WTC11 (cell line): ENCODE measurements around the gene MAP7D3. TPM values are rescaled to one million over a fixed set of nuclear protein-coding genes. Genes with fewer than 3 reads are reported as not detected.

ENCODE experiments used
- ATAC-seq: fragments of 200-7000 bp; cut with Tn5 transposase; 2 replicates; pipeline ENCODE4 v1.10.0; 2021; ENCODE audit warnings: mild to moderate bottlenecking, moderate library complexity
- CTCF ChIA-PET: fragments of 300-600 bp; sonication (Branson Sonifier 250); formaldehyde crosslinking; loops from one replicate; lab custom pipeline; 2021; ENCODE audit warnings: antibody characterized with exemption; lab: Charles Lee
- POLR2A ChIA-PET: fragments of 350-600 bp; sonication (Branson Sonifier 250); formaldehyde crosslinking; loops from one replicate; lab custom pipeline; 2021; ENCODE audit warnings: antibody characterized with exemption; lab: Charles Lee
- DNase-seq: peaks from one replicate; pipeline ENCODE4 v3.0.0; 2021; ENCODE audit warnings: low spot score
- H3K27ac Mint-ChIP-seq: 2 replicates; pipeline ENCODE4 v1.8.0; 2021; ENCODE audit warnings: mixed read lengths
- H3K27me3 Mint-ChIP-seq: 2 replicates; pipeline ENCODE4 v1.8.0; 2021; ENCODE audit warnings: low read depth, mild to moderate bottlenecking, moderate library complexity, mixed read lengths
- H3K36me3 Mint-ChIP-seq: 2 replicates; pipeline ENCODE4 v1.8.0; 2021; ENCODE audit warnings: mixed read lengths
- H3K4me1 Mint-ChIP-seq: 2 replicates; pipeline ENCODE4 v1.8.0; 2022; ENCODE audit warnings: mixed read lengths
- H3K4me3 Mint-ChIP-seq: 2 replicates; pipeline ENCODE4 v1.8.0; 2021; ENCODE audit warnings: mild to moderate bottlenecking, moderate library complexity, mixed read lengths
- H3K9me3 Mint-ChIP-seq: 2 replicates; pipeline ENCODE4 v1.8.0; 2021; ENCODE audit warnings: mixed read lengths
- CBFB ChIP-seq: sonication (generic); formaldehyde crosslinking; IDR thresholded peaks from 2 replicates; pipeline ENCODE4 v1.8.1; 2022; ENCODE audit warnings: mild to moderate bottlenecking, low read depth, missing genetic modification reagents
- EMX1 ChIP-seq: fragments of 250-450 bp; sonication (Bioruptor Pico); IDR thresholded peaks from 2 replicates; pipeline ENCODE4 v1.8.0; 2021; ENCODE audit warnings: mild to moderate bottlenecking
- FOXK1 ChIP-seq: sonication (generic); formaldehyde crosslinking; IDR thresholded peaks from 2 replicates; pipeline ENCODE4 v1.8.0; 2022; ENCODE audit warnings: mild to moderate bottlenecking, moderate library complexity, missing genetic modification reagents
- HMGA2 ChIP-seq: fragments of 250-450 bp; sonication (Bioruptor Pico); IDR thresholded peaks from 2 replicates; pipeline ENCODE4 v1.4.0; 2021; ENCODE audit warnings: mild to moderate bottlenecking, moderate library complexity
- NFATC4 ChIP-seq: fragments of 250-450 bp; sonication (Bioruptor Pico); IDR thresholded peaks from 2 replicates; pipeline ENCODE4 v1.9.0; 2021; ENCODE audit warnings: mild to moderate bottlenecking
- NFE2L1 ChIP-seq: sonication (generic); formaldehyde crosslinking; IDR thresholded peaks from 2 replicates; pipeline ENCODE4 v1.8.1; 2023; ENCODE audit warnings: missing genetic modification reagents
- ZNF138 ChIP-seq: sonication (generic); formaldehyde crosslinking; conservative IDR thresholded peaks from 2 replicates; pipeline ENCODE4 v1.8.1; 2022; ENCODE audit warnings: mild to moderate bottlenecking, moderate library complexity, missing genetic modification reagents
- total RNA-seq: library from RNA; stranded (reverse); gene quantifications from 3 replicates; pipeline ENCODE4 v1.2.3, GENCODE V29; 2021
- TF ChIP-seq, protein P1 (sequence below): sonication (generic); formaldehyde crosslinking; conservative IDR thresholded peaks from 2 replicates; pipeline ENCODE4 v1.8.1; 2023; ENCODE audit warnings: mild to moderate bottlenecking, low read depth, missing genetic modification reagents, moderate library complexity
- TF ChIP-seq, protein P2 (sequence below): fragments of 200-600 bp; IDR thresholded peaks from 2 replicates; pipeline ENCODE4 v1.8.0; 2022; ENCODE audit warnings: antibody characterized with exemption
- TF ChIP-seq, protein P3 (sequence below): sonication (generic); formaldehyde crosslinking; IDR thresholded peaks from 2 replicates; pipeline ENCODE4 v1.8.1; 2023; ENCODE audit warnings: mild to moderate bottlenecking, moderate library complexity, missing genetic modification reagents
- TF ChIP-seq, protein P4 (sequence below): sonication (generic); formaldehyde crosslinking; IDR thresholded peaks from 2 replicates; pipeline ENCODE4 v1.8.0; 2022; ENCODE audit warnings: mild to moderate bottlenecking, missing genetic modification reagents
- TF ChIP-seq, protein P5 (sequence below): sonication (generic); formaldehyde crosslinking; IDR thresholded peaks from 2 replicates; pipeline ENCODE4 v1.8.1; 2023; ENCODE audit warnings: mild to moderate bottlenecking, missing genetic modification reagents
- TF ChIP-seq, protein P6 (sequence below): sonication (generic); formaldehyde crosslinking; conservative IDR thresholded peaks from 2 replicates; pipeline ENCODE4 v1.8.1; 2022; ENCODE audit warnings: mild to moderate bottlenecking, missing genetic modification reagents
- TF ChIP-seq, protein P7 (sequence below): fragments of 250-450 bp; sonication (Bioruptor Pico); IDR thresholded peaks from 2 replicates; pipeline ENCODE4 v1.9.0; 2021; ENCODE audit warnings: moderate library complexity, mild to moderate bottlenecking, inconsistent platforms, borderline replicate concordance

MAP7D3 gene
- total RNA-seq, 1 experiment from 2014 or later = 12.3 TPM

DNA sequence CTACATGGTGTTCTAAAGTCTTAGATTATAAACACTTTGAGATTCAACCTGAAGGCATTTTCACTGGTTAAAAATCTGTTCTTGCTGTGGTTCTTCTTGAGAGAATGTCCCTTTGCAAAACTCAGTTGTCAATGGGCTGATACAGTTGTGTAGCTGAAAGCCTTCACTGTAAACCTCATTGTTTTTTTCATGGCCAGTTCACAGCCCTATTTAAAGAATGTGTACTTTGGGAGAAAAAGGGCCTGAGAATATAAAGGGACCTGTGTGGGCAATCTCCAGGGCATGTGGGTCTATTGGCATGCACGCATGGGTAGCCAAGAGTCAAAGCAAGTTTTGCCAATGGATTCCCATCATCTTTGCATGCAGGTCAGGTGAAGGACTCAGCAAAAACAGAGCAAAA lies 7.8 kb upstream of the MAP7D3 start:
- H3K4me3 Mint-ChIP-seq = no peak overlapping the region
- ChIA-PET POLR2A (no interaction called here), CTCF (interaction anchor here (0.8 kb wide), 1 partner anchor 79 kb away, joined by 3 read pairs; no protein-coding TSS in a partner anchor)
- ATAC-seq (no peak), DNase-seq (no peak)
- H3K27me3 Mint-ChIP-seq = no peaks in the 10 kb centered on the region
- H3K4me1 Mint-ChIP-seq = peaks cover 13% of the 10 kb centered on the region
- no peaks in the 10 kb centered on the region for H3K36me3 Mint-ChIP-seq
- TF ChIP-seq ZNF138 (CRISPR knock-in tag) (no peak), HMGA2 (no peak), NFE2L1 (no peak)
- TF ChIP-seq, protein P1, sequence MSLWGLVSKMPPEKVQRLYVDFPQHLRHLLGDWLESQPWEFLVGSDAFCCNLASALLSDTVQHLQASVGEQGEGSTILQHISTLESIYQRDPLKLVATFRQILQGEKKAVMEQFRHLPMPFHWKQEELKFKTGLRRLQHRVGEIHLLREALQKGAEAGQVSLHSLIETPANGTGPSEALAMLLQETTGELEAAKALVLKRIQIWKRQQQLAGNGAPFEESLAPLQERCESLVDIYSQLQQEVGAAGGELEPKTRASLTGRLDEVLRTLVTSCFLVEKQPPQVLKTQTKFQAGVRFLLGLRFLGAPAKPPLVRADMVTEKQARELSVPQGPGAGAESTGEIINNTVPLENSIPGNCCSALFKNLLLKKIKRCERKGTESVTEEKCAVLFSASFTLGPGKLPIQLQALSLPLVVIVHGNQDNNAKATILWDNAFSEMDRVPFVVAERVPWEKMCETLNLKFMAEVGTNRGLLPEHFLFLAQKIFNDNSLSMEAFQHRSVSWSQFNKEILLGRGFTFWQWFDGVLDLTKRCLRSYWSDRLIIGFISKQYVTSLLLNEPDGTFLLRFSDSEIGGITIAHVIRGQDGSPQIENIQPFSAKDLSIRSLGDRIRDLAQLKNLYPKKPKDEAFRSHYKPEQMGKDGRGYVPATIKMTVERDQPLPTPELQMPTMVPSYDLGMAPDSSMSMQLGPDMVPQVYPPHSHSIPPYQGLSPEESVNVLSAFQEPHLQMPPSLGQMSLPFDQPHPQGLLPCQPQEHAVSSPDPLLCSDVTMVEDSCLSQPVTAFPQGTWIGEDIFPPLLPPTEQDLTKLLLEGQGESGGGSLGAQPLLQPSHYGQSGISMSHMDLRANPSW (CRISPR knock-in tag) = no peak
- TF ChIP-seq, protein P2, sequence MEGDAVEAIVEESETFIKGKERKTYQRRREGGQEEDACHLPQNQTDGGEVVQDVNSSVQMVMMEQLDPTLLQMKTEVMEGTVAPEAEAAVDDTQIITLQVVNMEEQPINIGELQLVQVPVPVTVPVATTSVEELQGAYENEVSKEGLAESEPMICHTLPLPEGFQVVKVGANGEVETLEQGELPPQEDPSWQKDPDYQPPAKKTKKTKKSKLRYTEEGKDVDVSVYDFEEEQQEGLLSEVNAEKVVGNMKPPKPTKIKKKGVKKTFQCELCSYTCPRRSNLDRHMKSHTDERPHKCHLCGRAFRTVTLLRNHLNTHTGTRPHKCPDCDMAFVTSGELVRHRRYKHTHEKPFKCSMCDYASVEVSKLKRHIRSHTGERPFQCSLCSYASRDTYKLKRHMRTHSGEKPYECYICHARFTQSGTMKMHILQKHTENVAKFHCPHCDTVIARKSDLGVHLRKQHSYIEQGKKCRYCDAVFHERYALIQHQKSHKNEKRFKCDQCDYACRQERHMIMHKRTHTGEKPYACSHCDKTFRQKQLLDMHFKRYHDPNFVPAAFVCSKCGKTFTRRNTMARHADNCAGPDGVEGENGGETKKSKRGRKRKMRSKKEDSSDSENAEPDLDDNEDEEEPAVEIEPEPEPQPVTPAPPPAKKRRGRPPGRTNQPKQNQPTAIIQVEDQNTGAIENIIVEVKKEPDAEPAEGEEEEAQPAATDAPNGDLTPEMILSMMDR = no peak
- no peaks in the 10 kb centered on the region for H3K9me3 Mint-ChIP-seq
- H3K27ac Mint-ChIP-seq = no peak overlapping the region

DNA sequence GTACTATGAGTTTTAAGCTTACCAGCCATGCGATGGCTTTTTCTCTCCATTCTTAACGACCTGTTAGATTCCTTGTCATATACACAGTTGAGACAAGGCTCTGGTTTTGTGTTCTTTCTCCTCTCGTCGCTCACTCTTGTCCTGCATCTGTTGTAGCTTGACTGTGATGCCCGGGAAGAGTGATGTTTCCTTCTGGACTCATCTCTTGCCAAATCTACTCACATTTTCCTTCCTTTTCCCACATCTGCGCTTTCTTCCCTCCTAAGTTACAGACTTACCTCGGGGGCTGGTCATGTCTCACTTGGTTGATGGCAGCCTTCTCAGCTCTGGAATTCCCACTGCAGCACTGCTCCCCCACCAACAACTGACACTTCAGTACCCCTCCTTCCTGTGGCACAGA lies 4.8 kb upstream of the MAP7D3 start:
- TF ChIP-seq, protein P3, sequence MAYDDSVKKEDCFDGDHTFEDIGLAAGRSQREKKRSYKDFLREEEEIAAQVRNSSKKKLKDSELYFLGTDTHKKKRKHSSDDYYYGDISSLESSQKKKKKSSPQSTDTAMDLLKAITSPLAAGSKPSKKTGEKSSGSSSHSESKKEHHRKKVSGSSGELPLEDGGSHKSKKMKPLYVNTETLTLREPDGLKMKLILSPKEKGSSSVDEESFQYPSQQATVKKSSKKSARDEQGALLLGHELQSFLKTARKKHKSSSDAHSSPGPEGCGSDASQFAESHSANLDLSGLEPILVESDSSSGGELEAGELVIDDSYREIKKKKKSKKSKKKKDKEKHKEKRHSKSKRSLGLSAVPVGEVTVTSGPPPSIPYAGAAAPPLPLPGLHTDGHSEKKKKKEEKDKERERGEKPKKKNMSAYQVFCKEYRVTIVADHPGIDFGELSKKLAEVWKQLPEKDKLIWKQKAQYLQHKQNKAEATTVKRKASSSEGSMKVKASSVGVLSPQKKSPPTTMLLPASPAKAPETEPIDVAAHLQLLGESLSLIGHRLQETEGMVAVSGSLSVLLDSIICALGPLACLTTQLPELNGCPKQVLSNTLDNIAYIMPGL (CRISPR knock-in tag) = no peak
- TF ChIP-seq, protein P4, sequence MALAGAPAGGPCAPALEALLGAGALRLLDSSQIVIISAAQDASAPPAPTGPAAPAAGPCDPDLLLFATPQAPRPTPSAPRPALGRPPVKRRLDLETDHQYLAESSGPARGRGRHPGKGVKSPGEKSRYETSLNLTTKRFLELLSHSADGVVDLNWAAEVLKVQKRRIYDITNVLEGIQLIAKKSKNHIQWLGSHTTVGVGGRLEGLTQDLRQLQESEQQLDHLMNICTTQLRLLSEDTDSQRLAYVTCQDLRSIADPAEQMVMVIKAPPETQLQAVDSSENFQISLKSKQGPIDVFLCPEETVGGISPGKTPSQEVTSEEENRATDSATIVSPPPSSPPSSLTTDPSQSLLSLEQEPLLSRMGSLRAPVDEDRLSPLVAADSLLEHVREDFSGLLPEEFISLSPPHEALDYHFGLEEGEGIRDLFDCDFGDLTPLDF (CRISPR knock-in tag) = no peak
- TF ChIP-seq, protein P5, sequence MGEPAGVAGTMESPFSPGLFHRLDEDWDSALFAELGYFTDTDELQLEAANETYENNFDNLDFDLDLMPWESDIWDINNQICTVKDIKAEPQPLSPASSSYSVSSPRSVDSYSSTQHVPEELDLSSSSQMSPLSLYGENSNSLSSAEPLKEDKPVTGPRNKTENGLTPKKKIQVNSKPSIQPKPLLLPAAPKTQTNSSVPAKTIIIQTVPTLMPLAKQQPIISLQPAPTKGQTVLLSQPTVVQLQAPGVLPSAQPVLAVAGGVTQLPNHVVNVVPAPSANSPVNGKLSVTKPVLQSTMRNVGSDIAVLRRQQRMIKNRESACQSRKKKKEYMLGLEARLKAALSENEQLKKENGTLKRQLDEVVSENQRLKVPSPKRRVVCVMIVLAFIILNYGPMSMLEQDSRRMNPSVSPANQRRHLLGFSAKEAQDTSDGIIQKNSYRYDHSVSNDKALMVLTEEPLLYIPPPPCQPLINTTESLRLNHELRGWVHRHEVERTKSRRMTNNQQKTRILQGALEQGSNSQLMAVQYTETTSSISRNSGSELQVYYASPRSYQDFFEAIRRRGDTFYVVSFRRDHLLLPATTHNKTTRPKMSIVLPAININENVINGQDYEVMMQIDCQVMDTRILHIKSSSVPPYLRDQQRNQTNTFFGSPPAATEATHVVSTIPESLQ (CRISPR knock-in tag) = no peak
- TF ChIP-seq, protein P6, sequence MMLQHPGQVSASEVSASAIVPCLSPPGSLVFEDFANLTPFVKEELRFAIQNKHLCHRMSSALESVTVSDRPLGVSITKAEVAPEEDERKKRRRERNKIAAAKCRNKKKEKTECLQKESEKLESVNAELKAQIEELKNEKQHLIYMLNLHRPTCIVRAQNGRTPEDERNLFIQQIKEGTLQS (CRISPR knock-in tag) = no peak
- TF ChIP-seq, all 79 proteins: peak for 0
- CTCF ChIA-PET = no interaction called here

DNA sequence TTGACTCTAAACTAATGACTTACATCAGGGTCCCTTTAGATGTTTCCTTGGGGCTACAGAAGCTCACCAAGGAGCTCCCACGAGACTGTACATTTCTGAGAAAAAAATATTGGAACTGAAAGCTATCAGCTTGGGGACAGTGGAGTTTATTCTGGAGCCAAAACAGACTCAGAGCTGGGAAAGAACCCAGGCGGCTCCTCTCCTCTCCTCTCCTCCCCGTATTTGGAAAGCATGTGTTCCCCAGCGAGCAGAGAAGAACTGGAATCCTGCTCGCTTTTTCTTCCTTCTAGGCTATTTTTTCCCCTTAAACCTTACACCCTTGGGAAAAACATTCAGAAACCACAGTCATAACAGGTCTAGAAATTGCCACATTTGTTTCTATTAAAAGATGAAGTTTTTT lies 4.3 kb upstream of the MAP7D3 start:
- Mint-ChIP-seq H3K4me3 (no peak overlapping the region), H3K9me3 (no peaks in the 10 kb centered on the region), H3K36me3 (no peaks in the 10 kb centered on the region), H3K27me3 (no peaks in the 10 kb centered on the region; the same call in 1 of the 2 replicates), H3K4me1 (peaks cover 18% of the 10 kb centered on the region), H3K27ac (no peak overlapping the region)
- DNase-seq = no peak
- TF ChIP-seq NFATC4 (CRISPR knock-in tag) (no peak), CBFB (CRISPR knock-in tag) (no peak), EMX1 (CRISPR knock-in tag) (no peak), FOXK1 (no peak)
- TF ChIP-seq, protein P7, sequence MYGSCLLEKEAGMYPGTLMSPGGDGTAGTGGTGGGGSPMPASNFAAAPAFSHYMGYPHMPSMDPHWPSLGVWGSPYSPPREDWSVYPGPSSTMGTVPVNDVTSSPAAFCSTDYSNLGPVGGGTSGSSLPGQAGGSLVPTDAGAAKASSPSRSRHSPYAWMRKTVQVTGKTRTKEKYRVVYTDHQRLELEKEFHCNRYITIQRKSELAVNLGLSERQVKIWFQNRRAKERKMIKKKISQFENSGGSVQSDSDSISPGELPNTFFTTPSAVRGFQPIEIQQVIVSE = no peak
- no peak for ATAC-seq
- CTCF ChIA-PET = no interaction called here
- POLR2A ChIA-PET = no interaction called here

More for the DNA sequence above, 4.8 kb upstream of the MAP7D3 start:
- Mint-ChIP-seq H3K27ac (no peak overlapping the region), H3K9me3 (no peaks in the 10 kb centered on the region), H3K4me1 (peaks cover 18% of the 10 kb centered on the region), H3K27me3 (no peaks in the 10 kb centered on the region; the same call in 1 of the 2 replicates), H3K36me3 (no peaks in the 10 kb centered on the region), H3K4me3 (no peak overlapping the region)
- ATAC-seq (no peak), DNase-seq (no peak)
- POLR2A ChIA-PET = no interaction called here
